GOT3 (cell line): ENCODE measurements around the gene SLFN12L.
"Not testable (repeated sequence)": the region's sequence is repeated elsewhere in the genome, so short reads cannot be mapped to it uniquely, and the experiment has no call there.

Experiments
- DNase-seq: peaks from one replicate; lab custom pipeline; 2025; ENCODE audit warnings: mixed read lengths; lab: John Stamatoyannopoulos, UW

SLFN12L gene

GRCh38 chr17:35537601-35538141 lies at the start of gene SLFN12L:
SLFN12L (minus strand) TSS chr17:35537678; CDS start chr17:35522364, 15,314 bp downstream.
- DNase-seq: no peak

DNA sequence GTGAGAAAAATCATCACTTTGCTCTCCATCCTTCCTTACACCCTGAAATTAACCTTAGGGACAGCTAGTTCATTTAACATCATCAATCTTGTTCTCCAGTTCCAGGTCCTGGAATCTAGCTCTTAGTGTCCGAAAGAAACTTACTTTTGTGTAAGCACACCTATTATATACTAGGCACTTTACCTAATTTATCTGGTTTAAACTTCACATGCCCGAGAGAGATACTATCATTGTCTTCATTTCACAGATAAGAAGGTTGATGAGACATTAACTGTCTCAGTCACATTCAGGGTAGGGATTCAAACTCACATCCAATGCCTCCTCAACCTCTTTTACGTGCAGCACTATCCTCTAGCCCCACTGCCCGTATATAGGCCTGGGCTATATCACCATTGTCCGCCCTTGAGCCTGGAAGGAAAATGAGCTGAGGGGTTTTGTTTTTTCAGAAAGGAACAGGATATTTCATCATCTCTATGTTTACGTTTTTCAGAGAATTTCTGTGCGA lies 49.1 kb upstream of the SLFN12L start:
- no peak for DNase-seq

- DNase-seq: no peak
Observed at GRCh38 chr17:35584061-35584460, 46.6 kb upstream of the SLFN12L start.

DNA sequence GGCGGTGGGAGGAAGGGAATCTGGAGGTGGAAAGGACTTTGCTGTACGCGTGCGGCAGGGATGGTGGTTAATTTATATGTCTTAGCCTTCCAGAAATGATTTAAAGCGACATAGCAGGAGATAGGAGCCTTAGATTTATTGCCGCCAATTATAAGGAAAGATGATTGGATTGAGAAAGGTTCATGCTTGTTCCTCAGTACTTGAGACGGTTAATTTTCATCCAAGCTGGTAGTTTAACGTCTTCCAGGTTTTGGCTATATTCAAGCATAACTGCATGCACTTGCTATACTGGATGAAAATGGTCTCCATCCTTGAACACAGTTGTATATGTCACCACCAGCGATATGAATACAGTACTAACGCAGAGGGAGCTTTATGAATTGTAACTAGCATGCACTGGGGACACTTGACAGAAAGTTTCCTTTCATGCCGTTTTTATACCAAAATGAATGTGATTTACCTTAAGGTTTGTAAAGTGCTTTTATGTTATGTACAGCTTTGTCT lies 41.5 kb upstream of the SLFN12L start:
- DNase-seq: no peak

GRCh38 chr17:35578197-35578928 lies 40.9 kb upstream of the SLFN12L start, which contains the start of gene PEX12:
PEX12 (minus strand) TSS chr17:35578571; CDS start chr17:35578021, 550 bp downstream.
- DNase-seq: peak; percentile 45

DNA sequence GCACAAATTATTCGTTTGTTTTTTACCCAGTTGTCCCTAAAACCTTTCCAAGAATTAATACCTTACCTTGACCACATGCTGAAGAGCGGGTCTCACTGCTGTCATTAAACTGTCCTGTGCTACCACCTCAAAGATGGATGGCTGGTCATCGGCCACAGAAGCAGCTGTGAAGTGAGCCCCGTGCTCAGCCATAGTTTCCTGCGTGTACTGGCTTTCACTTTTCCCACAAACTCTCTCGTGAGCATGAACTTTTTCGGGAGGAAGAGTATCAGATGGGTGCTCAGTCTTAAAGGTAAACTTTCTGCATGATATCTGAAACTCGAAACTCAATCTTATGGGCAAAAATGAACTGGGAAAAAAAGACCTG lies 40.3 kb upstream of the SLFN12L start:
- DNase-seq: no peak

DNA sequence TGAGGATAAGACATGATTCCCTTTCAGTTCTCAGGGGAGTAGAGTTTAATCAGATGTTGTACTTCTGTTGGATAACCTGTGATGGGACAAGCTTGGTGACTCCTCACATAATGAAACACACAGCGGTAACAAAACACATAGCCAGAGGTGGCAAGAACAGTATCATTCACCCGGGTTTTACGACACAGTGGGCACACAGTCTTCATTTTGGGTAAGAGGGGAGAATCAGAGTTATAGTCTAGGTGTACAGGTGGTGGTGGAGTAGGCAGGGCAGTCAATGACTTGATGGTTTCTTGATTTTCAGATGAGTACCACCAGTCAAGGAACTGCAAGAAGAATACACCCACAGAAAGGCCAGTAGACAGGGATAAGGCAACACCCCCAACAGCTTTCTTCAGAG lies 38.3 kb upstream of the SLFN12L start:
- DNase-seq: no peak

DNA sequence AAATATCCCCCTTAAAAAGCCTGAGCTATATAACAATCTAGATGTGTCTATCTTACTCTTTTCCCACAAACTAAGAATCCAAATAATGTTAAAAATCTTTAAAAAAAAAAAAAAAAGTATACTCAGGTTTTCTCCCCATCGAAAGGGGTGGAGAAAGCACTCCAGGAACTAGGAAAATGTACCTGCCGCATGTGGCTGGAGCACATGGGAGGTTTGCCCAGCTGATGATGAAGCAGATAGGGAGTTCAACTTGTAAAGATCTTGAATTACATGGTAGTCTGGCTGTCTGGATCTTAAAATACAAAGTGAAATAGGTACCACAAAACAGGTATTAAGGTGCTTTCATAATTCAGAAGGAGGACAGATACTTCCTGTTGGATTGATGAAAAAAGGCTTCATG lies 31.9 kb upstream of the SLFN12L start:
- DNase-seq: no peak

- no peak for DNase-seq
Observed at GRCh38 chr17:35568561-35568960, 31.1 kb upstream of the SLFN12L start.

GRCh38 chr17:35566968-35567367 lies 29.5 kb upstream of the SLFN12L start:
- no peak for DNase-seq

DNA sequence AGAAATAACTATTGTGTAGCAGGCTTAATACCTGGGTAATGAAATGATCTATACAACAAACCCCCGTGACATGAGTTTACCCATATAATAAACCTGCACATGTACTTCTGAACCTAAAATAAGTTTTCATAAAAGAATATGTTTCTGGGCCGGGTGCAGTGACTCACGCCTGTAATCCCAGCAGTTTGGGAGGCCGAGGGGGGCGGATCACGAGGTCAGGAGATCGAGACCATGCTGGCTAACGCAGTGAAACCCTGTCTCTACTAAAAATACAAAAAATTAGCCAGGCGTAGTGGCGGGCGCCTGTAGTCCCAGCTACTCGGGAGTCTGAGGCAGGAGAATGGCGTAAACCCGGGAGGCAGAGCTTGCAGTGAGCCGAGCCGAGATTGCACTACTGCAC lies 25.7 kb upstream of the SLFN12L start:
- DNase-seq: not testable (repeated sequence)

DNA sequence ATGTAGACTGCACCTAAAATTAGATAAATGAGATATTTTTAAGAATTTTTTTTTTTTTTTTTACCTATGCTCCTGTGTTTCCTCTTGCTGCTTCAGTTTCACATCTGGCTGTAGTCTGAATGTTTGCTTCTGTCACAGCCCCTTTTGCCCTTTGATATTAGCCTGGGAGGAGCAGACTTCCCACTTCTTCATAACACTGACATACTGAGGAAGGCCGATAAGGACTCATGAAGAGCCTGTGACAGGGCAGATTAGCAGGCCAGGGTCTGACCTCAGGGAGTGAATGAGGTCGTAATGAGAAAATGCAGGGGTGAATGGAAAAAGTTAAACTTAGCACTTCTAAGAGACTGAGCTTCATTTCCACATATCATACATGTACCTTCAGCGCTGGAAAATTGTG lies 23.2 kb upstream of the SLFN12L start, which contains the start of gene SLFN14:
Gene SLFN14, minus strand, starts transcription at position 117 of the 400 bp plus-strand sequence. CDS start 2,757 bp downstream, outside the sequence.
- DNase-seq: no peak

DNA sequence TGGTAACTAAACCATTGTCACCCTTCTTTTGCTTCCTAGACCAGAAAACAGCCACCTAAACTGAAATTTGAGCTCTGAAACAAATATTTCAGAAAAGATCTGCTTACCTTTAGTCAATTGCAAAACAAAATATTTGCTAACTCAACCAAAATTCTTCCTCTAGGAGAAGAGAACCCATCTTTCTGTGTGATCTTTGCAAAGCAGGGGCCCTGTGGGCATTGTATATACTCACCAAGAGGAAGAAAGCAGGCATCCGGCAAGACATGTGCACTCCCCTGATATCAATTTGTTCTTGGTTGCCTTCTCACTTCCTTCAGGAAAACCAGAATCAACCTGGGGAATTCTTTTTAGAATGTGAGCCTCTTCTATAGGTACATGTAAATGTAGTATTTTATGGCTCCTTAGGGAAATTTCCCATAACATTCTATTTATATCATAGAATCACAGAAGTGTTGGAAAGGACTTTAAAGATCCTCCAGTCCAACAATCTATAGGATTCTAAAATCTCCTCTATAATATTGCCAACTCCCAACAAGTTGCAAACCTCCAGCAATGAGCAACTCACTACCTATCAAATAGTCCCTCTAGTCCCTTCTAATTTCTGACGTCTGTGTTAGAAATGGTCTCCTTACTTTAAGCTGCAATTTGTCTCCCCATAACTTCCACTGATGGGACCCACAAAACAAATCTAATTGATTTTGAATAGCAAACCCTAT lies 22.2 kb upstream of the SLFN12L start:
- no peak for DNase-seq

- DNase-seq: no peak
Observed at GRCh38 chr17:35557353-35557752, 19.9 kb upstream of the SLFN12L start.

DNA sequence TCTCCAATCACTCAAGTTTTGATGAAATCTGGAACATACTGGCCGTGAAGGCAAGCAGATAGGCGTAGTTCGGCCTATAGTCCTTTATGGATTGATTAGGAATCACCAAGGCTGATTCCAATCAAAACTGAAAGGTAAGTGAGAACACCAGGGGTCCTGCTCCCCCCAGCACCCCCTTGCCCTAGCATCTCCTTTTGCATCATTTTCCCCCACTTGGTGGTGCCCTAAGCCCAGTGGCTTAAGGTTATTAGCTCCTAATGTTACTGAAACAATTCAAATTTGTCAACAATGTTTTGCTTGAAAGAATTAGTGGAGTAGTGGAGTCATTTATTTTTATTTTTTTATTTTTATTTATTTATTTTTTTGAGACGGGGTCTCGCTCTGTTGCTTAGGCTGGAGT lies 18.2 kb upstream of the SLFN12L start:
- no peak for DNase-seq

DNA sequence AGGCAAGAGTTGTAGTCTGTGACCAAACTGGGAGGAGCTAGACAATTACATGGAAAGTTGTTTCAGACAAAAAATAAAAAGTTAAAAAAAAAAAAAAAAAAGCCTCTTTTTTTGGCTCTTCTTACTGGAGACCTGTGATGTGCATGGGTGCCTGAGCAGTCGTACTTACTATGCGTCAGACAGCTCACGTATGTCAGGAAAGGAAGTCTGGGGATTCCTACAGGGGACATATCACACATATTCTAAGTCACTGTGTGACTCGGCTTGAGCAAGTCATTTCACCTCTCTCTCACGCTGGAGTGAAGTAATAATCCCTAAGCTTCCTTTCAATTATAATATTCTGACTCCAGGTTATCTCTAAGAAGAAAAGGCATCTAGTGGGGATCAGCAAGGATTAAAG lies 17.2 kb upstream of the SLFN12L start:
- DNase-seq: no peak

- no peak for DNase-seq
Observed at GRCh38 chr17:35553310-35553709, 15.8 kb upstream of the SLFN12L start.

DNA sequence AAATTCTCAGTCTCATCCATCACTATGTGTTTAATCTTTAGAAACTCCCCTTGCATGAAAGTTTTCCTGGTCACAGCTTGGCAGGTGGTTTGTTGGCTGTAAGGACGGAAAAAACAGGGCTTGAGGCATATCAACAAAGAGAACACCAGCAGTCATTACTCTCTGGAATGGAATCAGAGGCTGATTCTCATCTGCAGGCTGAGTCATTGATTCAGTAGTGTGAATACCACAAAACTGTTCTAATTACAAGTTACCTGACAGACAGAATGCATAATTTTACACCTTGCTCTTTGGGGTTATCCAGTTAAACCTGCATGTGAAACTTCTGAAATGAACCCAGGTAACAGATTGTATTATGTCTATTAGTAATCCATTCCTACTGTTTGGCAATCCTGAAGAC lies 11.5 kb upstream of the SLFN12L start:
- DNase-seq: no peak

- no peak for DNase-seq
Observed at GRCh38 chr17:35548208-35548810, 10.8 kb upstream of the SLFN12L start.

DNA sequence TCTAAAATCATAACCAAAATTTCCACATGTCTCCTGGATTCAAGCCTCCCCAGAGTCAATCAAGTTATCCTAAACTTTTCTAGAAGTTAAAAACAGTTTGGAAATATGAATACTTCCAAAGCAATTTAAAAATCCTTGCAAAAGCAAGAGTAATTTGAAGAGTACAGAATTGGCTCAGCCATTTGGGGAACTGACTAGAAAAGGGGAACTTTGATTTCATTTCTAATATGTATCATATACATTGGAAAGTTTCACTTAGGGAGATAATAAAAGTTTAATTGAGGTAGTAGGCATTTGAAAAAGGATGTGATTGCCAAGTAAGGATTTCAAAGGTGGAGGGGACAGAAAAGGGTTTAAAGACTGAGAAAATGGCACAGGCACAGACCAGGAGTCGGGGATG lies 9.0 kb upstream of the SLFN12L start:
- DNase-seq: no peak

DNA sequence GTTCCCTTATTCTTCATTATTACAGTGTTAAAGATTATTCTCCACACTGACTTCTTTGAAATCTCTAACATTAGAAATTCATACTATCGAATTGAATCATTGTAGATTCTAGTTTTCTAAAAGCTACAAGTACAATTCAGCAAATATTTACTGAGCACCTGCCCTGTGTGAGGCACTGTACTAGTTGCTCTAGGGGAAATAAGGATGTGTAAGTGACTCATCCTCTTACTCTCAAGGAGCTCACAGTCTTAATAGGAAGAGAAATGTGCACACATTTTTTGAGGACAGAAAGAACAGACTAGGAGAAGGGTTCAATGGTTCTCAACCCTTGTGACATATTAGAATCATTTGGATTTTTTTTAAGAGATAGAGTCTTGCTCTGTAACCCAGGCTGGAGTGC lies 7.7 kb upstream of the SLFN12L start:
- no peak for DNase-seq

- DNase-seq: no peak
Observed at GRCh38 chr17:35543856-35544255, 6.4 kb upstream of the SLFN12L start.
